ENCODE results near the gene BST2. TPM values are rescaled to one million over a fixed set of nuclear protein-coding genes. Genes with fewer than 3 reads are reported as not detected.

The BST2 gene
- total and polyA plus RNA-seq, 9 of the 15 experiments (the other 6 are each of a cell fraction or from before 2014, with no cell fraction given): 11.2 to 232 (median 151) TPM

DNA sequence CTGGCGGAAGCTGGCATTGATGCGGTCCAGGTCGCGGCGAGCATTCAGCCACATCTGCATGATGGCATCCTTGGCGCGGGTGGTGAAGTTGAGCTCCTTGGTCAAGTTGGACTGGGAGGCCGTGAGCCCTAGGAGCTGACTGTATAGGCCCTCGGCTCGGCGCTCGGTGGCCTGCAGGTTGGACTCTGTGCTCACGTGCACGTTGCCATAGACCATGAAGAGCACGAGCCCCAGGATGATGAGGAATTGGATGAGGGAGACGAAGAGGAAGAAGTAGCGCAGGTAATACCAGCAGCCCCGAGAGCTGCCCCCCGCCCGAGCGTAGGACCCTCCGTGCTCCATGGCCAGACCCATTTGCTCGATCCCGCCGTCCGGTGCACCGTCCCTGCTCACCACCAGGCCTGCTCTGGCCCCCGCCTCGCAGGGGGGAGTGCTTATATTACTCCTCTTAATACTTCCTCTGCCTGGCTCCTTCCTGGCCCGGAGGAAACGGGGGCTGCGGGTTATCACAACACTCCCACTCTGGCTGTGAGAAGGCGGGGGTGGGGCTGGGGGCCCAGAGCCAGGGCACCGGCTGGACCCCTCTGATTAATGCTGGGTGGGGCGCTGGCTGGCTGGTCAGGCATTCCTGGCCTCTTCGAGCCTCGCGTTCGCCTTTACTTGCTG is 28.4 kb downstream of the BST2 start, which contains the start of gene PLVAP (continued):
- TF ChIP-seq, protein P1, sequence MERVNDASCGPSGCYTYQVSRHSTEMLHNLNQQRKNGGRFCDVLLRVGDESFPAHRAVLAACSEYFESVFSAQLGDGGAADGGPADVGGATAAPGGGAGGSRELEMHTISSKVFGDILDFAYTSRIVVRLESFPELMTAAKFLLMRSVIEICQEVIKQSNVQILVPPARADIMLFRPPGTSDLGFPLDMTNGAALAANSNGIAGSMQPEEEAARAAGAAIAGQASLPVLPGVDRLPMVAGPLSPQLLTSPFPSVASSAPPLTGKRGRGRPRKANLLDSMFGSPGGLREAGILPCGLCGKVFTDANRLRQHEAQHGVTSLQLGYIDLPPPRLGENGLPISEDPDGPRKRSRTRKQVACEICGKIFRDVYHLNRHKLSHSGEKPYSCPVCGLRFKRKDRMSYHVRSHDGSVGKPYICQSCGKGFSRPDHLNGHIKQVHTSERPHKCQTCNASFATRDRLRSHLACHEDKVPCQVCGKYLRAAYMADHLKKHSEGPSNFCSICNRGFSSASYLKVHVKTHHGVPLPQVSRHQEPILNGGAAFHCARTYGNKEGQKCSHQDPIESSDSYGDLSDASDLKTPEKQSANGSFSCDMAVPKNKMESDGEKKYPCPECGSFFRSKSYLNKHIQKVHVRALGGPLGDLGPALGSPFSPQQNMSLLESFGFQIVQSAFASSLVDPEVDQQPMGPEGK (CRISPR knock-in tag; IDR thresholded peaks at IDR 0.05; ENCODE audit: borderline replicate concordance): no peak
- TF ChIP-seq NCOA6 (IDR thresholded peaks at IDR 0.05) (no peak), MIER1 (IDR thresholded peaks at IDR 0.05; ENCODE audit: low read depth) (no peak), RBBP5 (IDR thresholded peaks at IDR 0.05; ENCODE audit: borderline replicate concordance, insufficient read depth, low read length, poor library complexity, severe bottlenecking) (no peak), ZNF561 (CRISPR knock-in tag; conservative IDR thresholded peaks at IDR 0.05) (no peak), POLR2B (IDR thresholded peaks at IDR 0.05; ENCODE audit: low read depth, partially characterized antibody) (no peak), NCOR1 (IDR thresholded peaks at IDR 0.05) (peak; percentile 70), HMGN3 (IDR thresholded peaks at IDR 0.05; ENCODE audit: borderline replicate concordance, extremely low read depth, insufficient read length, low read depth, low read length) (no peak), TEAD4 (IDR thresholded peaks at IDR 0.05; ENCODE audit: low read length) (peak; percentile 53), TEAD4 (CRISPR knock-in tag; IDR thresholded peaks at IDR 0.05; ENCODE audit: borderline replicate concordance) (no peak), POLR2AphosphoS2 (IDR thresholded peaks at IDR 0.05; ENCODE audit: low read length) (no peak), ZNF445 (CRISPR knock-in tag; IDR thresholded peaks at IDR 0.05; ENCODE audit: low read depth) (no peak), PCBP2 (IDR thresholded peaks at IDR 0.05; ENCODE audit: low read depth, low read length, poor library complexity, severe bottlenecking) (no peak), EP300 (IDR thresholded peaks at IDR 0.05; ENCODE audit: low read length) (peak; percentile 48; the same call in 1 of the 2 replicates), MYNN (IDR thresholded peaks at IDR 0.05) (0 out of 2 replicates have a peak, but pooled peaks have one; percentile 29), MYNN (CRISPR knock-in tag; IDR thresholded peaks at IDR 0.05) (no peak), RCOR1 (IDR thresholded peaks at IDR 0.05; ENCODE audit: borderline replicate concordance in 1 of 2, low read depth in 2 of 2, low read length in 2 of 2) (0 out of 4 replicates have a peak, but pooled peaks of 1 of the 2 experiments have one; percentile 17), CHD1 (IDR thresholded peaks at IDR 0.05; ENCODE audit: low read length) (no peak)
- TF ChIP-seq, protein P2, sequence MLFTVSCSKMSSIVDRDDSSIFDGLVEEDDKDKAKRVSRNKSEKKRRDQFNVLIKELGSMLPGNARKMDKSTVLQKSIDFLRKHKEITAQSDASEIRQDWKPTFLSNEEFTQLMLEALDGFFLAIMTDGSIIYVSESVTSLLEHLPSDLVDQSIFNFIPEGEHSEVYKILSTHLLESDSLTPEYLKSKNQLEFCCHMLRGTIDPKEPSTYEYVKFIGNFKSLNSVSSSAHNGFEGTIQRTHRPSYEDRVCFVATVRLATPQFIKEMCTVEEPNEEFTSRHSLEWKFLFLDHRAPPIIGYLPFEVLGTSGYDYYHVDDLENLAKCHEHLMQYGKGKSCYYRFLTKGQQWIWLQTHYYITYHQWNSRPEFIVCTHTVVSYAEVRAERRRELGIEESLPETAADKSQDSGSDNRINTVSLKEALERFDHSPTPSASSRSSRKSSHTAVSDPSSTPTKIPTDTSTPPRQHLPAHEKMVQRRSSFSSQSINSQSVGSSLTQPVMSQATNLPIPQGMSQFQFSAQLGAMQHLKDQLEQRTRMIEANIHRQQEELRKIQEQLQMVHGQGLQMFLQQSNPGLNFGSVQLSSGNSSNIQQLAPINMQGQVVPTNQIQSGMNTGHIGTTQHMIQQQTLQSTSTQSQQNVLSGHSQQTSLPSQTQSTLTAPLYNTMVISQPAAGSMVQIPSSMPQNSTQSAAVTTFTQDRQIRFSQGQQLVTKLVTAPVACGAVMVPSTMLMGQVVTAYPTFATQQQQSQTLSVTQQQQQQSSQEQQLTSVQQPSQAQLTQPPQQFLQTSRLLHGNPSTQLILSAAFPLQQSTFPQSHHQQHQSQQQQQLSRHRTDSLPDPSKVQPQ (CRISPR knock-in tag; IDR thresholded peaks at IDR 0.05; ENCODE audit: borderline replicate concordance): no peak
- TF ChIP-seq, protein P3, sequence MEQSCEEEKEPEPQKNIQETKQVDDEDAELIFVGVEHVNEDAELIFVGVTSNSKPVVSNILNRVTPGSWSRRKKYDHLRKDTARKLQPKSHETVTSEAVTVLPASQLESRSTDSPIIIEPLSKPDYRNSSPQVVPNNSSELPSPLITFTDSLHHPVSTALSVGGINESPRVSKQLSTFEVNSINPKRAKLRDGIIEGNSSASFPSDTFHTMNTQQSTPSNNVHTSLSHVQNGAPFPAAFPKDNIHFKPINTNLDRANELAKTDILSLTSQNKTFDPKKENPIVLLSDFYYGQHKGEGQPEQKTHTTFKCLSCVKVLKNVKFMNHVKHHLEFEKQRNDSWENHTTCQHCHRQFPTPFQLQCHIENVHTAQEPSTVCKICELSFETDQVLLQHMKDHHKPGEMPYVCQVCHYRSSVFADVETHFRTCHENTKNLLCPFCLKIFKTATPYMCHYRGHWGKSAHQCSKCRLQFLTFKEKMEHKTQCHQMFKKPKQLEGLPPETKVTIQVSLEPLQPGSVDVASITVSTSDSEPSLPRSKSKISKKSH (CRISPR knock-in tag; IDR thresholded peaks at IDR 0.05): no peak
- TF ChIP-seq, protein P4, sequence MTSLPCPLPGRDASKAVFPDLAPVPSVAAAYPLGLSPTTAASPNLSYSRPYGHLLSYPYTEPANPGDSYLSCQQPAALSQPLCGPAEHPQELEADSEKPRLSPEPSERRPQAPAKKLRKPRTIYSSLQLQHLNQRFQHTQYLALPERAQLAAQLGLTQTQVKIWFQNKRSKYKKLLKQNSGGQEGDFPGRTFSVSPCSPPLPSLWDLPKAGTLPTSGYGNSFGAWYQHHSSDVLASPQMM (CRISPR knock-in tag; IDR thresholded peaks at IDR 0.05): no peak
